ENCODE data around the gene CEP78. TPM values are rescaled to one million over a fixed set of nuclear protein-coding genes. Genes with fewer than 3 reads are reported as not detected.
"Not testable (repeated sequence)": the region's sequence is repeated elsewhere in the genome, so short reads cannot be mapped to it uniquely, and the experiment has no call there.

The CEP78 gene, protein sequence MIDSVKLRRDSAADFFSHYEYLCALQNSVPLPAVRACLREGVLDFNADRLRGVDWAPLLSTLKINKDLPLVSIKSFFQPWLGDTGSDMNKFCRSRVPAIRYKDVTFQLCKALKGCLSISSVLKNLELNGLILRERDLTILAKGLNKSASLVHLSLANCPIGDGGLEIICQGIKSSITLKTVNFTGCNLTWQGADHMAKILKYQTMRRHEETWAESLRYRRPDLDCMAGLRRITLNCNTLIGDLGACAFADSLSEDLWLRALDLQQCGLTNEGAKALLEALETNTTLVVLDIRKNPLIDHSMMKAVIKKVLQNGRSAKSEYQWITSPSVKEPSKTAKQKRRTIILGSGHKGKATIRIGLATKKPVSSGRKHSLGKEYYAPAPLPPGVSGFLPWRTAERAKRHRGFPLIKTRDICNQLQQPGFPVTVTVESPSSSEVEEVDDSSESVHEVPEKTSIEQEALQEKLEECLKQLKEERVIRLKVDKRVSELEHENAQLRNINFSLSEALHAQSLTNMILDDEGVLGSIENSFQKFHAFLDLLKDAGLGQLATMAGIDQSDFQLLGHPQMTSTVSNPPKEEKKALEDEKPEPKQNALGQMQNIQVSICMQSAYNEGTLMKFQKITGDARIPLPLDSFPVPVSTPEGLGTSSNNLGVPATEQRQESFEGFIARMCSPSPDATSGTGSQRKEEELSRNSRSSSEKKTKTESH
- 35.5 TPM for polyA plus RNA-seq (2013, experiment 1 of 2)
- 36.0 TPM for polyA plus RNA-seq (2013, experiment 2 of 2)

DNA sequence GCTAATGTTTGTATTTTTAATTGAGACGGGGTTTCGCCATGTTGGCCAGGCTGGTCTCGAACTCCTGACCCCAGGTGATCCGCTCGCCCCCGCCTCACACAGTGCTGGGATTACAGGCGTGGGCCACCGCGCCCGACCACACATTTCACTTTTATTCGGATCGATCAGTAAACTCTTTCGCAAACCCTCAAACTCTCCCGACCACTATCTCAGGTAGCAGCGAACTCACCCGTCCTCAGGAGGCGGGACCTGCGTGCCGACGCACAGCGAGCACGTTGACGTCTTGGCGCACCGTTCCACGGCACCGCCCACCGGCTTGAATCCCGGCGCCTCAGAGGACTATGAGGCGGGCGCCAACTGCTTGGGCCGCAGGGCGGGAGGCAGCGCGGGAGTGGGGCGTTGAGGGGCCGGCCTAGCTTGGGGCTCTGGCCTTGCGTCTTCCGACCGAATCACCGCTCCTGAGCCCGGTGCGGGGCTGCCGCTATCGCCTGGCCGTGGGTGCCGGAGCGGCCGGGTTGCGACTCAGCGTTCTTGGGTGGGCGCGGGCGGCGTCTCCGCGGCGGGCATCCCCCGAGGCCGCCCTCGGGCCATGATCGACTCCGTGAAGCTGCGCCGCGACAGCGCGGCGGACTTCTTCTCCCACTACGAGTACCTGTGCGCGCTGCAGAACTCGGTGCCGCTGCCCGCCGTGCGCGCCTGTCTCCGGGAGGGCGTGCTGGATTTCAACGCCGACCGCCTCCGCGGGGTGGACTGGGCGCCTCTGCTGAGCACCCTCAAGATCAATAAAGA lies at the start of gene CEP78:
Gene CEP78, plus strand, starts transcription at position 314 of the 789 bp plus-strand sequence. Its CDS starts 276 bp downstream, at position 590.
- WGBS, result under 1% methylated on average over 87 of the region's 87 CpGs
- peaks cover 17% of the 10 kb centered on the region for H3K36me3 ChIP-seq (ENCODE audit: insufficient read depth, low read length)
- no peaks in the 10 kb centered on the region for H3K9me3 ChIP-seq (ENCODE audit: insufficient read depth, low read depth, low read length)
- H3K27me3 ChIP-seq (ENCODE audit: insufficient read depth, low read length), result no peaks in the 10 kb centered on the region
- peak within 1 kb of the TSS; percentile 85 for H3K9ac ChIP-seq (ENCODE audit: low read depth, low read length)
- H3K4me3 ChIP-seq (ENCODE audit: low read length), result peak within 1 kb of the TSS; percentile 98
- H3K27ac ChIP-seq (ENCODE audit: low read depth, low read length), result peak within 1 kb of the TSS; percentile 82
- peaks cover 4% of the 10 kb centered on the region for H3K4me1 ChIP-seq (ENCODE audit: insufficient read depth, low read length)

DNA sequence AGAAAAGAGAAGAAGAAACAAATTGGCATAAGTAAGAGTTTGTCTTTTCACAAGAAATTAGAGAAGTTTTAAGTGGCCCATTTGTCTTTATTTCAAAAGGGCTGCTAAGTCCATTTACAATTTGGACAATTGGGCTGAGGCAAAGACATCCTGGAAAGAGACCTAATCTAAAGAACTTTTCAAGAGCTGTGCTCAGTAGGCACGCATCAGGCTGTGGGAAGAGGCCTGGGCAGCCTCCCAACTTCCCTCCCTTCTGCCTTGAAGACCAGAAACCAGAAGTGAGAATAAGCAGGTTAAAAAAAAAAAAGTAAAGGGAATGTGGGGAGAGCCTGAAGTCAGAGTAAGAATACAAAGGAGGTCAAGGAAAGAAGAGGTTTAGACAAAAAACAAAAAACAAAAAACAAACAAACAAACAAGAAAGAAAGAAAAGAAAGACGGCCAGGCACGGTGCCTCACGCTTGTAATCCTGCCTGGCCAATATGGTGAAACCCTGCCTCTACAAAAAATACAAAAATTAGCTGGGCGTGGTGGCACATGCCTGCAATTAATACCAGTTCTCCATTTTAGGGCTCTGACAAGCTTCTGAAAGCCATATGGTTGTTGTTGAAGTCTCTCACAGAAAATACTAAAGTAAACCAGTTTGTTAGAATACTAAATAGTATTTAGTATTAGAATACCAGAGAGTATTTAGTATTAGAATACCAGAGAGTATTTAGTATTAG lies 48.0 kb upstream of the CEP78 start:
- H3K4me1 ChIP-seq (ENCODE audit: insufficient read depth, low read length), result no peaks in the 10 kb centered on the region
- WGBS, result 72% methylated on average over 5 of the region's 5 CpGs
- H3K9me3 ChIP-seq (ENCODE audit: insufficient read depth, low read depth, low read length), result no peaks in the 10 kb centered on the region
- no peak overlapping the region for H3K9ac ChIP-seq (ENCODE audit: low read depth, low read length)
- no peak overlapping the region for H3K27ac ChIP-seq (ENCODE audit: low read depth, low read length)
- no peaks in the 10 kb centered on the region for H3K36me3 ChIP-seq (ENCODE audit: insufficient read depth, low read length)
- no peaks in the 10 kb centered on the region for H3K27me3 ChIP-seq (ENCODE audit: insufficient read depth, low read length)
- no peak overlapping the region for H3K4me3 ChIP-seq (ENCODE audit: low read length)

DNA sequence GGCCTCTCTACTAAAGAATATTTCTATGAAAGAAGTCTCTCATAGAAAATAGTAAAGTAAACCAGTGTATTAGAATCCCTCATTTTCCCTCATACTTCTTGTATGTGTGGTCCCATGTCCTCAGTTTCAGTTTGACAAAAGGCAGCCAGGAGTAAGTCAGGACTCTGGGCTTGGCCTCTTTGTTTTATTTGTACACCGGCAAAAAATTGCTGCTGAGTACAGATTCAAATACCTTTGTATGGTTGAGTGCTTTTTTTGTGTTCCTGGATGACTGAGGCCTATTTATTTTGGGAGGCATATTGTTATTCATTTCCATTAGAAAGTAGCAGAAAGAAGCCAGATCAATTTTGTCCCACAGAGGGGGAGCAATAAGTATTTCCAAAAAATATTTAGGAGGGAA lies 47.3 kb upstream of the CEP78 start:
- no peaks in the 10 kb centered on the region for H3K36me3 ChIP-seq (ENCODE audit: insufficient read depth, low read length)
- no peak overlapping the region for H3K27ac ChIP-seq (ENCODE audit: low read depth, low read length)
- H3K9me3 ChIP-seq (ENCODE audit: insufficient read depth, low read depth, low read length), result no peaks in the 10 kb centered on the region
- H3K4me3 ChIP-seq (ENCODE audit: low read length), result no peak overlapping the region
- H3K4me1 ChIP-seq (ENCODE audit: insufficient read depth, low read length), result no peaks in the 10 kb centered on the region
- 95% methylated on average over 1 of the region's 1 CpG for WGBS
- H3K9ac ChIP-seq (ENCODE audit: low read depth, low read length), result no peak overlapping the region
- H3K27me3 ChIP-seq (ENCODE audit: insufficient read depth, low read length), result no peaks in the 10 kb centered on the region

DNA sequence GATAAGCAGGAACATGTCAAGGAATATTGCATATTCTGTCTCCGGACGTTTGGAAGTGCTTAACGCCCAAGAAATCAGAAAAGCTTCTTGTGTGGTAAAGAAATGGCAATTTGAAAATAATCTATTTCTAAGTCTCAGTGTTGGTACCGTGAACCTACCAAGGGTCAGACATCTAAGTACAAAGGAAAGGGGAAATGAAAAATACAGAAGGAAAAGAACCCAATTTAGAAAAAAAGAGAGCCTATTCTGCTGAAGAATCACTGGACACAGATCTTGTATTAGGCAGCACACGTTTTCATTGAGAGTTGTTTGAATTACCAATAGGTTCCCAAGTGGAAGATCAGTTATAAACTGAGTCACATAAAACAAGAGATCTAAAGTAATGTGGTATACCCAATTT lies 46.9 kb upstream of the CEP78 start:
- Histone ChIP-seq H3K27ac (ENCODE audit: low read depth, low read length) (no peak overlapping the region), H3K9me3 (ENCODE audit: insufficient read depth, low read depth, low read length) (no peaks in the 10 kb centered on the region), H3K36me3 (ENCODE audit: insufficient read depth, low read length) (no peaks in the 10 kb centered on the region), H3K9ac (ENCODE audit: low read depth, low read length) (no peak overlapping the region), H3K4me3 (ENCODE audit: low read length) (no peak overlapping the region), H3K27me3 (ENCODE audit: insufficient read depth, low read length) (no peaks in the 10 kb centered on the region), H3K4me1 (ENCODE audit: insufficient read depth, low read length) (no peaks in the 10 kb centered on the region)
- WGBS, result 93% methylated on average over 5 of the region's 5 CpGs

DNA sequence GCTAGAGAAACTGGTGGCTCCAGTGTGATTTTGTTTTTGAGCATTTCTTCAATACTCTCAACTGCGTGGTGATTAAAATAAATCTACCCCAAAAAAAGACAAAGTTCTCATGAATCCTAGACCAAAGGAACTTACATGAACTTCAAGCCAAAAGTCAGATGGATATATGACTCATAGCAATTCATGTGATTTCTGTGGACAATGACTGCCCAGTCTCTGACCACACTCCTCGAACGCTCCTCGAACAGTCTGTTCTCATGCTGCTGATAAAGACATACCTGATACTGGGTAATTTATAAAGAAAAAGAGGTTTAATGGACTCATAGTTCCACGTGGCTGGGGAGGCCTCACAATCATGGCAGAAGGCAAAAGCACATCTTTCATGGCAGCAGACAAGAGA lies 46.4 kb upstream of the CEP78 start:
- H3K4me1 ChIP-seq (ENCODE audit: insufficient read depth, low read length), result no peaks in the 10 kb centered on the region
- H3K9me3 ChIP-seq (ENCODE audit: insufficient read depth, low read depth, low read length), result no peaks in the 10 kb centered on the region
- WGBS, result 91% methylated on average over 5 of the region's 5 CpGs
- H3K4me3 ChIP-seq (ENCODE audit: low read length), result no peak overlapping the region
- no peak overlapping the region for H3K27ac ChIP-seq (ENCODE audit: low read depth, low read length)
- no peak overlapping the region for H3K9ac ChIP-seq (ENCODE audit: low read depth, low read length)
- no peaks in the 10 kb centered on the region for H3K36me3 ChIP-seq (ENCODE audit: insufficient read depth, low read length)
- H3K27me3 ChIP-seq (ENCODE audit: insufficient read depth, low read length), result no peaks in the 10 kb centered on the region

DNA sequence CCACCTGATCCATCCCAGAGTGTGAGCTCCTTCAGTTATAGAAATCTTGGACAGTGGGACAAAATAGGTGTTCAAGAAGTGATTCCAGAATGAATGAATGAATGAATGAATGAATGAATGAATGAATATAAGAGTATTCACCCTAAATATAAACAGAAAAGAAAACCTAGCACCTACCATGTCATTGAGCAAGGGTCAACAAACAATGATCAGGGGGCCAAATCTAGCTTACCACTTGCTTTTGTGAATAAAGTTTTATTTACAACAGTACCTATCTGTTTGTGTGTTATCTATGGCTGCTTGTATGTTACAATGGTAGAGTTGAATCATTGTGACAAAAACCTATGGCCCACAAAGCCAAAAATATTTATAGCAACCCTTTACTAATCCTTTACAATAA lies 43.9 kb upstream of the CEP78 start:
- Histone ChIP-seq H3K4me3 (ENCODE audit: low read length) (no peak overlapping the region), H3K27ac (ENCODE audit: low read depth, low read length) (no peak overlapping the region), H3K9ac (ENCODE audit: low read depth, low read length) (no peak overlapping the region), H3K36me3 (ENCODE audit: insufficient read depth, low read length) (no peaks in the 10 kb centered on the region), H3K27me3 (ENCODE audit: insufficient read depth, low read length) (no peaks in the 10 kb centered on the region), H3K4me1 (ENCODE audit: insufficient read depth, low read length) (no peaks in the 10 kb centered on the region), H3K9me3 (ENCODE audit: insufficient read depth, low read depth, low read length) (no peaks in the 10 kb centered on the region)

DNA sequence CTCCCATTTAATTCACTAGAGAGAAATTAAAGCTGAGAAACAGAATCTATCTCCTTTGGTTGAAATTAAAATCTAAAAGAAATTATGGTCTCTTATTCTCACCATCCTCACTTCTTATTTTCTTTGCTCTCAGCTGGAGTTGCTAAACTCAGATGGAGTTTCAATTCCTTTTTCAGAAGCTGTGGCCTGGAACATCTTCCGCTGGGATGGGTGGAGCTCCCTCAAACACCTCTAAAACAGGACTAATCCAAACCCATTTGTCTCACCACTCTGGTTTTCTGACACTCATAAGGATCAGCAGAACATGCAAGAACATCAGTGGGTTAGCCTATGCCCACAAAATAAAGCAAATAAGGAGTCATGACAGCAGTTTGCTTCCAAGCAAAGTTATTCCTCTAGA lies 39.6 kb upstream of the CEP78 start:
- no peaks in the 10 kb centered on the region for H3K27me3 ChIP-seq (ENCODE audit: insufficient read depth, low read length)
- H3K36me3 ChIP-seq (ENCODE audit: insufficient read depth, low read length), result no peaks in the 10 kb centered on the region
- H3K27ac ChIP-seq (ENCODE audit: low read depth, low read length), result no peak overlapping the region
- no peaks in the 10 kb centered on the region for H3K9me3 ChIP-seq (ENCODE audit: insufficient read depth, low read depth, low read length)
- WGBS, result 100% methylated on average over 1 of the region's 1 CpG
- H3K9ac ChIP-seq (ENCODE audit: low read depth, low read length), result no peak overlapping the region
- no peaks in the 10 kb centered on the region for H3K4me1 ChIP-seq (ENCODE audit: insufficient read depth, low read length)
- no peak overlapping the region for H3K4me3 ChIP-seq (ENCODE audit: low read length)

DNA sequence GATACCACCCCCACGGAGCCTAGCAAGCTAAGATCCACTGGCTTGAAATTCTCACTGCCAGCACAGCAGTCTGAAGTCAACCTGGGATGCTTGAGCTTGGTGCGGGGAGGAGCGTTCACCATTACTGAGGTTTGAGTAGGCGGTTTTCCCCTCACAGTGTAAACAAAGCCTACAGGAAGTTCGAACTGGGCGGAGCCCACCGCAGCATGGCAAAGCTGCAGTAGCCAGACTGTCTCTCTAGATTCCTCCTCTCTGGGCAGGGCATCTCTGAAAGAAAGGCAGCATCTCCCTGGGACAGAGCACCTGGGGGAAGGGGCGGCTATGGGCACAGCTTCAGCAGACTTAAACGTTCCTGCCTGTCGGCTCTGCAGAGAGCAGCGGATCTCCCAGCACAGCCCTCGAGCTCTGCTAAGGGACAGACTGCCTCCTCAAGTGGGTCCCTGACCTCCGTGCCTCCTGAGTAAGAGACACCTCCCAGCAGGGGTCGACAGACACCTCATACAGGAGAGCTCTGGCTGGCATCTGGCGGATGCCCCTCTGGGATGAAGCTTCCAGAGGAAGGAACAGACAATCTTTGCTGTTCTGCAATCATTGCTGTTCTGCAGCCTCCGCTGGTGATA lies 34.6 kb upstream of the CEP78 start:
- not testable (repeated sequence) for H3K9ac ChIP-seq (ENCODE audit: low read depth, low read length); H3K27me3 ChIP-seq (ENCODE audit: insufficient read depth, low read length); H3K27ac ChIP-seq (ENCODE audit: low read depth, low read length); H3K4me1 ChIP-seq (ENCODE audit: insufficient read depth, low read length); H3K4me3 ChIP-seq (ENCODE audit: low read length); H3K9me3 ChIP-seq (ENCODE audit: insufficient read depth, low read depth, low read length); H3K36me3 ChIP-seq (ENCODE audit: insufficient read depth, low read length)
- 53% methylated on average over 16 of the region's 16 CpGs for WGBS

DNA sequence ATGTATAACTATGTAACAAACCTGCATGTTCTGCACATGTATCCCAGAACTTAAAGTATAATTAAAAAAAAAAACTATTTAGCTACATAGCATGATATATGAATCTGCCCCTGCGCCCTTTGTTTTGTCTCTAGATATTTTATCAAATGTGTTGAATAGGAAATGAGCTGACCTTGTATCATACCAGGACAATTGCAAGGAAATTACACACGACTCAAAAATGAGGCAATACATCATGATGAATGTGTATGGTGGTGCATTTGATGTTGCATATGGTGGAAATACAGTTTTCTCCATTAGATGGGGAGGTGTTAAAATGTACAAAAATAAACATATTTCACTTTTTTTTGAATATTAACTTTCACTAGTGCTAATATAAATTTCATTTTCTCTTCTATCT lies 28.6 kb upstream of the CEP78 start:
- no peaks in the 10 kb centered on the region for H3K36me3 ChIP-seq (ENCODE audit: insufficient read depth, low read length)
- H3K4me1 ChIP-seq (ENCODE audit: insufficient read depth, low read length), result no peaks in the 10 kb centered on the region
- H3K9me3 ChIP-seq (ENCODE audit: insufficient read depth, low read depth, low read length), result no peaks in the 10 kb centered on the region
- H3K27ac ChIP-seq (ENCODE audit: low read depth, low read length), result no peak overlapping the region
- 97% methylated on average over 2 of the region's 2 CpGs for WGBS
- H3K4me3 ChIP-seq (ENCODE audit: low read length), result no peak overlapping the region
- H3K27me3 ChIP-seq (ENCODE audit: insufficient read depth, low read length), result no peaks in the 10 kb centered on the region
- no peak overlapping the region for H3K9ac ChIP-seq (ENCODE audit: low read depth, low read length)

DNA sequence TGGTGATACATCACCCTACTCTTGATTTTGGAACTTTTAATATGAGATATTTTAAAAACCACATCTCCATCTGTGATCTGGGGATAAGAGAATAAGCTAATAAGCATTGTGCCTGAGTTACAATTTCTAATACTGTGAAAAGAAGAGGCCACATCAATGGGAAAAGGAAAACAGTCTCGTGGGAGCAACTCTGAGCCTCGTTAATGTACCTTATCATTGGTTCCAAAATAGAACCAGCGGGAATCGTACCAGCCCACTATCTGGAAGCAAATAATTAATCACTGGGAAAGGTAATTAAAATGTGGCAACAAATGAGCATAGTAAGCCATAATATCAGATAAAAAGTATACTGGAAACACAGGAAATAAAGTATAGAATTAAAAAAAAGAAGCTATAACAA lies 28.0 kb upstream of the CEP78 start:
- H3K27me3 ChIP-seq (ENCODE audit: insufficient read depth, low read length), result no peaks in the 10 kb centered on the region
- WGBS, result 96% methylated on average over 4 of the region's 4 CpGs

More for the DNA sequence above, 28.0 kb upstream of the CEP78 start:
- Histone ChIP-seq H3K4me3 (ENCODE audit: low read length) (no peak overlapping the region), H3K9ac (ENCODE audit: low read depth, low read length) (no peak overlapping the region), H3K4me1 (ENCODE audit: insufficient read depth, low read length) (no peaks in the 10 kb centered on the region; the same call in 1 of the 2 replicates), H3K36me3 (ENCODE audit: insufficient read depth, low read length) (no peaks in the 10 kb centered on the region), H3K9me3 (ENCODE audit: insufficient read depth, low read depth, low read length) (no peaks in the 10 kb centered on the region), H3K27ac (ENCODE audit: low read depth, low read length) (no peak overlapping the region)
